A673 (cell line): ENCODE data around the gene ABHD4.

Experiments used
- CTCF ChIP-seq: fragments of 300-800, 200-600 bp; sonication (generic); conservative IDR thresholded peaks from 2 replicates; pipeline ENCODE4 v1.5.1; 2017; ENCODE audit warnings: low read depth, mild to moderate bottlenecking, antibody characterized with exemption, low read length, moderate library complexity, mixed read lengths
- EZH2 ChIP-seq: fragments of 200-600 bp; sonication (generic); IDR thresholded peaks from 2 replicates; pipeline ENCODE4 v1.6.1; 2017; ENCODE audit warnings: borderline replicate concordance, low read depth, mild to moderate bottlenecking, mixed read lengths, antibody characterized with exemption, low read length; ENCODE audit not compliant: poor library complexity, severe bottlenecking

- TF ChIP-seq CTCF, result no peak
- TF ChIP-seq EZH2, result no peak
Observed at GRCh38 chr14:22641846-22642245, 43.7 kb downstream of the ABHD4 start.
